A549 (cell line): ENCODE data around the gene NHSL2. TPM values are rescaled to one million over a fixed set of nuclear protein-coding genes. Genes with fewer than 3 reads are reported as not detected.

ENCODE experiments used
- ATAC-seq, 2 experiments: fragments of 200-7000 bp in 1 of 2; fragments of >200 bp in 1 of 2; cut with Nextera tagmentation in 1 of 2; cut with Tn5 transposase in 1 of 2; 3 replicates each; pipeline versions ENCODE4 v1.8.0 to v1.9.1; 2018 to 2020; ENCODE audit warnings: mild to moderate bottlenecking in 1 of 2, moderate library complexity in 1 of 2
- CTCF ChIA-PET: fragments of 300-600 bp; sonication (Branson Sonifier 250); formaldehyde crosslinking; extraction: SDS; loops from one replicate; lab custom pipeline; 2021; ENCODE audit warnings: antibody characterized with exemption, inconsistent platforms; lab: Yijun Ruan, JAX
- POLR2A ChIA-PET: fragments of 350-600 bp; formaldehyde crosslinking; extraction: SDS; loops from one replicate; lab custom pipeline; 2021; ENCODE audit warnings: antibody characterized with exemption, inconsistent platforms; lab: Yijun Ruan, JAX
- DNase-seq, 2 experiments: peaks; one replicate each; pipeline versions ENCODE4 v3.0.0 to v3.0.0-alpha.2; 2011 to 2016; ENCODE audit warnings: low read depth in 1 of 2, low spot score in 1 of 2
- FAIRE-seq: peaks from 2 replicates; lab custom pipeline; 2011; peaks lifted over from hg19 to GRCh38; lab: Jason Lieb, UNC
- H3K27ac ChIP-seq, 2 experiments: fragments of >200 bp; sonication (Bioruptor Twin); formaldehyde crosslinking; 3 replicates each; pipeline ENCODE4 v1.5.1; 2016 to 2017
- H3K4me1 ChIP-seq: fragments of >200 bp; sonication (Bioruptor Twin); formaldehyde crosslinking; 3 replicates; pipeline ENCODE4 v1.6.1; 2016
- H3K4me2 ChIP-seq: fragments of >200 bp; sonication (Bioruptor Twin); formaldehyde crosslinking; 3 replicates; pipeline ENCODE4 v1.6.1; 2016
- H3K4me3 ChIP-seq: fragments of >200 bp; sonication (Bioruptor Twin); formaldehyde crosslinking; 3 replicates; pipeline ENCODE4 v1.5.1; 2016
- H3K9me3 ChIP-seq: fragments of >200 bp; sonication (Bioruptor Twin); formaldehyde crosslinking; 3 replicates; pipeline ENCODE4 v1.6.1; 2016
- CBX2 ChIP-seq: fragments of 200-600 bp; sonication (generic); IDR thresholded peaks from 2 replicates; pipeline ENCODE4 v1.6.1; 2016; ENCODE audit warnings: low read depth, mild to moderate bottlenecking, borderline replicate concordance
- CBX8 ChIP-seq: fragments of 200-600 bp; sonication (generic); IDR thresholded peaks from 2 replicates; pipeline ENCODE4 v1.6.1; 2016
- CHD2 ChIP-seq: fragments of 150-350 bp; IDR thresholded peaks from 2 replicates; pipeline ENCODE4 v1.6.1; 2014; ENCODE audit warnings: low read length; ENCODE audit not compliant: partially characterized antibody
- EP300 ChIP-seq, 2 experiments: fragments of >200 bp; sonication (Bioruptor Twin); formaldehyde crosslinking; IDR thresholded peaks; 2 replicates in 1 of 2; 3 replicates in 1 of 2; pipeline ENCODE4 v1.6.1; 2016 to 2017
- FOXS1 ChIP-seq: fragments of 250-450 bp; sonication (Bioruptor Pico); IDR thresholded peaks from 2 replicates; pipeline ENCODE4 v1.5.0; 2020; ENCODE audit warnings: mild to moderate bottlenecking, moderate library complexity
- GATA3 ChIP-seq: IDR thresholded peaks from 2 replicates; pipeline ENCODE4 v1.6.1; 2012; ENCODE audit warnings: borderline replicate concordance
- HOXA7 ChIP-seq: fragments of 250-450 bp; sonication (Bioruptor Pico); IDR thresholded peaks from 2 replicates; pipeline ENCODE4 v1.5.0; 2020; ENCODE audit warnings: mild to moderate bottlenecking, moderate library complexity
- JUN ChIP-seq, 2 experiments: fragments of >200 bp; sonication (Bioruptor Twin); formaldehyde crosslinking; IDR thresholded peaks; 2 replicates in 1 of 2; 3 replicates in 1 of 2; pipeline ENCODE4 v1.6.1; 2016 to 2017
- JUNB ChIP-seq: fragments of >200 bp; sonication (Bioruptor Twin); formaldehyde crosslinking; IDR thresholded peaks from 2 replicates; pipeline ENCODE4 v1.6.1; 2016
- NFE2L2 ChIP-seq: fragments of 150-350 bp; conservative IDR thresholded peaks from 2 replicates; pipeline ENCODE4 v1.6.1; 2014; ENCODE audit warnings: low read length
- RFX5 ChIP-seq: fragments of 450-650 bp; IDR thresholded peaks from 2 replicates; pipeline ENCODE4 v1.7.1; 2014; ENCODE audit warnings: antibody characterized with exemption, mild to moderate bottlenecking, moderate library complexity
- TP53 ChIP-seq: fragments of 250-450 bp; sonication (Bioruptor Pico); IDR thresholded peaks from 2 replicates; pipeline ENCODE4 v1.5.0; 2021; ENCODE audit warnings: mild to moderate bottlenecking, moderate library complexity
- WGBS: methylation state at CpG from one replicate; pipeline ENCODE4 v1.1.6; 2017; ENCODE audit errors: missing lambda C conversion rate; 5-methylcytosine and 5-hydroxymethylcytosine counted together
- polyA plus RNA-seq, 4 experiments: library from polyadenylated mRNA; depleted of rRNA in 3 of 4; stranded (reverse); fragments of >200 nt; fragmentation: RNase III in 1 of 4; extraction: RNeasy Plus Mini Kit Qiagen cat#74134 plus additional on column Dnase treatment in 1 of 4; gene quantifications; 2 replicates in 3 of 4; 3 replicates in 1 of 4; pipeline ENCODE4 v1.2.3, GENCODE V29; 2011 to 2017
- TF ChIP-seq, protein P1 (sequence below): fragments of 250-450 bp; sonication (Bioruptor Pico); IDR thresholded peaks from 2 replicates; pipeline ENCODE4 v1.5.0; 2020; ENCODE audit warnings: low read depth, mild to moderate bottlenecking, moderate library complexity
- TF ChIP-seq, protein P2 (sequence below): fragments of >200 bp; sonication (Bioruptor Twin); formaldehyde crosslinking; IDR thresholded peaks from 3 replicates; pipeline ENCODE4 v1.6.1; 2016
- TF ChIP-seq, protein P3 (sequence below): fragments of 250-450 bp; sonication (Bioruptor Pico); IDR thresholded peaks from 2 replicates; pipeline ENCODE4 v1.5.0; 2021; ENCODE audit warnings: mild to moderate bottlenecking, moderate library complexity, borderline replicate concordance
- TF ChIP-seq, protein P4 (sequence below): IDR thresholded peaks from 2 replicates; pipeline ENCODE4 v1.6.1; 2012
- TF ChIP-seq, protein P5 (sequence below): fragments of >200 bp; sonication (Bioruptor Twin); formaldehyde crosslinking; IDR thresholded peaks from 2 replicates; pipeline ENCODE4 v1.6.1; 2016
- TF ChIP-seq, protein P6 (sequence below): IDR thresholded peaks from 2 replicates; pipeline ENCODE4 v1.6.1; 2012

Gene NHSL2
- polyA plus RNA-seq, 2 of the 4 experiments (the other 2 are of a cell fraction) = 0.26 to 0.48 TPM

DNA sequence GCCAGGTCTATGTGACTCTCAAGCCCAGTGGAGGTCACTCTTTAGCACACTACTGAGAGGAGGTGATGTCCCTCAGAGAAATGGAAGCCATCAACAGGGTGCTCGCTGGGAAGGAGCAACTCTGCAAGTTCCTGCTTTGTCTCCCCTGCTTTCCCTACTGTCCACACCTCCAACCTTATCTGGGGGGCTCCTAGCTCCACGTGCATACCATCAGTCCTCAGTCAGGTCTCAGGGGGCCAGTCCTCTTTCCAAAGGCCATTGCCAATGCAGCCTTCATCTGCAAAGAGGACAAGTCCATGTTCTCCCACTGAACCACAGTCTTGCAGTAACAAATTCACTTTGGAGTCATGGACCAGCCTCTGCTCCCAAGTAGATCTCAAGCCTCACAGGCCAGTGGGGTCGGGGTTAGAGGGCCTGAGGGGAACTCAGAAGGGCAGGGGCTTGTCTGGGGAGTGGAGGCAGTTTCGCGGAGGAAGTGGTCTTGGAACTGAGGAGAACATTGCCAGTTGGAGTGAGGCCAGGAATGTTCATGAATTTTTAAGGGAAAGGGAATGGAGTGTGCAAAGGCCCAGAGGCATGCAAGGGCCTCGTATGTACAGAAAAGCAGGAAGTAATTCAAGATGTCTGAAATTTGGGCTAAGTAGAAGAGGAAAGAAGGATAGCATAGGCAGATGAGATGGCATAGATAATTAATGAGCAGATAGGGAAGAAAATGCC lies 212.1 kb downstream of the NHSL2 start:
- DNase-seq (no peak), FAIRE-seq (no peak), ATAC-seq (no peak)
- Histone ChIP-seq H3K4me1 (peaks cover 15% of the 10 kb centered on the region), H3K9me3 (no peaks in the 10 kb centered on the region), H3K4me2 (no peak overlapping the region), H3K27ac (no peak overlapping the region), H3K4me3 (no peak overlapping the region)
- CTCF ChIA-PET = interaction anchor here (1.3 to 6.6 kb wide), 2 partner anchors 102 to 124 kb away, joined by 5 to 109 read pairs; no protein-coding TSS in a partner anchor
- 73% methylated on average over 6 of the region's 6 CpGs for WGBS
- no peak for TF ChIP-seq NFE2L2
- no peak for TF ChIP-seq JUNB
- TF ChIP-seq, protein P1, sequence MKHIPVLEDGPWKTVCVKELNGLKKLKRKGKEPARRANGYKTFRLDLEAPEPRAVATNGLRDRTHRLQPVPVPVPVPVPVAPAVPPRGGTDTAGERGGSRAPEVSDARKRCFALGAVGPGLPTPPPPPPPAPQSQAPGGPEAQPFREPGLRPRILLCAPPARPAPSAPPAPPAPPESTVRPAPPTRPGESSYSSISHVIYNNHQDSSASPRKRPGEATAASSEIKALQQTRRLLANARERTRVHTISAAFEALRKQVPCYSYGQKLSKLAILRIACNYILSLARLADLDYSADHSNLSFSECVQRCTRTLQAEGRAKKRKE (CRISPR knock-in tag) = no peak
- POLR2A ChIA-PET = no interaction called here

DNA sequence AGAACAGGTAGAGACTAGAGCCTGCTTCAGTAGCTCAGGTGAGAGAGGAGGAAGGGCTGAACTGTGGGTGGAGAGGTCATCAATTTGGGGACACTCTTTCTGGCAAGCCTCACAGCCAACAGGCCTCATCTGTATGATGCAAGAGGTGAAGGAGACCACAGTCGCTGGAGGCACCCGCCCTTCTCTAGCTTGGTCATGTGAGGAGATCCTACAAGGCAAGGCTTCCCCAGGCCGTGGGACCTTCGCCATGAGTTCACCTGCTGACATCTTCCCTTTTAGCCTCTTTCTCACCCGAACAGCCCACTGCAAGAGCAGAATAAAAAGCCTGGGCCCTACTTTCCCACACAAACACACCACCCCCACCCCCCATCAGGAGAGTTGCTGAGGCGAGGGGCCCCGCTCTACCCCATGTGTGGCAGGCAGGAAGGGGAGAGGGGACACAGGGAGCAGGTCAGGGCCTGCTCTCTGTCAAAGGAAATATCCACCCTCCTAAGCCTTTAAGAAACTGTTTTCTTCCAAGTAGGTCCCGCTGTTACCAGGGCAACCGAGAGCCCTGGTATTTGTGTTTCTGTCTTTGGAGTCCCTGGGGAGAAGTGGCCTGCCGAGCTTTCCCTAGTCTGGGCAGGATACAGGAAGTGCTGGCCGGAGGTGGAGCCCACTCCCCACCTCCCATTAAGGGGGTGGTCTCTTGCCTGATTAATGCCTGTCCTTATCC lies 213.0 kb downstream of the NHSL2 start:
- DNase-seq (no peak), FAIRE-seq (no peak), ATAC-seq (no peak)
- no peak overlapping the region for H3K4me3 ChIP-seq
- 81% methylated on average over 10 of the region's 11 CpGs for WGBS
- H3K27ac ChIP-seq = no peak overlapping the region
- H3K4me1 ChIP-seq = peaks cover 15% of the 10 kb centered on the region
- CTCF ChIA-PET = interaction anchor here (1.2 to 6.6 kb wide), 3 partner anchors 103 to 125 kb away, joined by 3 to 109 read pairs (median 5); no protein-coding TSS in a partner anchor
- POLR2A ChIA-PET = interaction anchor here (0.6 kb wide), 1 partner anchor 92 kb away, joined by 3 read pairs; no protein-coding TSS in a partner anchor
- no peaks in the 10 kb centered on the region for H3K9me3 ChIP-seq
- H3K4me2 ChIP-seq = no peak overlapping the region
- TF ChIP-seq, protein P2, sequence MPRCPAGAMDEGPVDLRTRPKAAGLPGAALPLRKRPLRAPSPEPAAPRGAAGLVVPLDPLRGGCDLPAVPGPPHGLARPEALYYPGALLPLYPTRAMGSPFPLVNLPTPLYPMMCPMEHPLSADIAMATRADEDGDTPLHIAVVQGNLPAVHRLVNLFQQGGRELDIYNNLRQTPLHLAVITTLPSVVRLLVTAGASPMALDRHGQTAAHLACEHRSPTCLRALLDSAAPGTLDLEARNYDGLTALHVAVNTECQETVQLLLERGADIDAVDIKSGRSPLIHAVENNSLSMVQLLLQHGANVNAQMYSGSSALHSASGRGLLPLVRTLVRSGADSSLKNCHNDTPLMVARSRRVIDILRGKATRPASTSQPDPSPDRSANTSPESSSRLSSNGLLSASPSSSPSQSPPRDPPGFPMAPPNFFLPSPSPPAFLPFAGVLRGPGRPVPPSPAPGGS = no peak
- TF ChIP-seq EP300 (IDR thresholded peaks at IDR 0.05) (no peak), CBX2 (no peak), GATA3 (no peak), FOXS1 (CRISPR knock-in tag) (no peak), NFE2L2 (no peak), CBX8 (no peak), HOXA7 (no peak), CHD2 (no peak), JUN (IDR thresholded peaks at IDR 0.05) (no peak), TP53 (CRISPR knock-in tag) (no peak), RFX5 (no peak)
- TF ChIP-seq, protein P3, sequence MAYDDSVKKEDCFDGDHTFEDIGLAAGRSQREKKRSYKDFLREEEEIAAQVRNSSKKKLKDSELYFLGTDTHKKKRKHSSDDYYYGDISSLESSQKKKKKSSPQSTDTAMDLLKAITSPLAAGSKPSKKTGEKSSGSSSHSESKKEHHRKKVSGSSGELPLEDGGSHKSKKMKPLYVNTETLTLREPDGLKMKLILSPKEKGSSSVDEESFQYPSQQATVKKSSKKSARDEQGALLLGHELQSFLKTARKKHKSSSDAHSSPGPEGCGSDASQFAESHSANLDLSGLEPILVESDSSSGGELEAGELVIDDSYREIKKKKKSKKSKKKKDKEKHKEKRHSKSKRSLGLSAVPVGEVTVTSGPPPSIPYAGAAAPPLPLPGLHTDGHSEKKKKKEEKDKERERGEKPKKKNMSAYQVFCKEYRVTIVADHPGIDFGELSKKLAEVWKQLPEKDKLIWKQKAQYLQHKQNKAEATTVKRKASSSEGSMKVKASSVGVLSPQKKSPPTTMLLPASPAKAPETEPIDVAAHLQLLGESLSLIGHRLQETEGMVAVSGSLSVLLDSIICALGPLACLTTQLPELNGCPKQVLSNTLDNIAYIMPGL (CRISPR knock-in tag) = no peak
- TF ChIP-seq, protein P4, sequence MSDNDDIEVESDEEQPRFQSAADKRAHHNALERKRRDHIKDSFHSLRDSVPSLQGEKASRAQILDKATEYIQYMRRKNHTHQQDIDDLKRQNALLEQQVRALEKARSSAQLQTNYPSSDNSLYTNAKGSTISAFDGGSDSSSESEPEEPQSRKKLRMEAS = no peak
- TF ChIP-seq, protein P1 (CRISPR knock-in tag) = no peak
- TF ChIP-seq, protein P5, sequence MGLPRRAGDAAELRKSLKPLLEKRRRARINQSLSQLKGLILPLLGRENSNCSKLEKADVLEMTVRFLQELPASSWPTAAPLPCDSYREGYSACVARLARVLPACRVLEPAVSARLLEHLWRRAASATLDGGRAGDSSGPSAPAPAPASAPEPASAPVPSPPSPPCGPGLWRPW = no peak
- TF ChIP-seq, protein P6, sequence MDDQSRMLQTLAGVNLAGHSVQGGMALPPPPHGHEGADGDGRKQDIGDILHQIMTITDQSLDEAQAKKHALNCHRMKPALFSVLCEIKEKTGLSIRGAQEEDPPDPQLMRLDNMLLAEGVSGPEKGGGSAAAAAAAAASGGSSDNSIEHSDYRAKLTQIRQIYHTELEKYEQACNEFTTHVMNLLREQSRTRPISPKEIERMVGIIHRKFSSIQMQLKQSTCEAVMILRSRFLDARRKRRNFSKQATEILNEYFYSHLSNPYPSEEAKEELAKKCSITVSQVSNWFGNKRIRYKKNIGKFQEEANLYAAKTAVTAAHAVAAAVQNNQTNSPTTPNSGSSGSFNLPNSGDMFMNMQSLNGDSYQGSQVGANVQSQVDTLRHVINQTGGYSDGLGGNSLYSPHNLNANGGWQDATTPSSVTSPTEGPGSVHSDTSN = no peak
- TF ChIP-seq, all 56 proteins: peak for 0
